ENCODE measurements around the gene PSG6. TPM values are rescaled to one million over a fixed set of nuclear protein-coding genes. Genes with fewer than 3 reads are reported as not detected.
"Not testable (repeated sequence)": the region's sequence is repeated elsewhere in the genome, so short reads cannot be mapped to it uniquely, and the experiment has no call there.

The PSG6 gene
- total RNA-seq = not detected
- not detected for total RNA-seq (2013)

GRCh38 chr19:42917634-42918033 lies at the start of gene PSG6:
TSS of gene PSG6 (minus strand) at chr19:42917894. CDS start at chr19:42917792, 102 bp downstream.
- H3K36me3 ChIP-seq (ENCODE audit: control insufficient read depth, insufficient read depth, low read length); H3K9me3 Mint-ChIP-seq; H3K4me3 Mint-ChIP-seq; H3K4me1 ChIP-seq (ENCODE audit: control insufficient read depth, insufficient read depth, low read length); H3K4me1 Mint-ChIP-seq; H3K27me3 ChIP-seq (ENCODE audit: control insufficient read depth, insufficient read depth, low read length); H3K27ac ChIP-seq (ENCODE audit: low read length); DNase-seq; H3K27ac Mint-ChIP-seq; H3K9me3 ChIP-seq (ENCODE audit: control insufficient read depth, insufficient read depth, low read length); ATAC-seq; H3K36me3 Mint-ChIP-seq; intact Hi-C loops (cut with micrococcal nuclease); H3K27me3 Mint-ChIP-seq (ENCODE audit: low read depth in 2 of 2); H3K4me3 ChIP-seq (ENCODE audit: low read length): not testable (repeated sequence)
- 90% methylated on average over 1 of the region's 1 CpG for WGBS (ENCODE audit: insufficient coverage)

DNA sequence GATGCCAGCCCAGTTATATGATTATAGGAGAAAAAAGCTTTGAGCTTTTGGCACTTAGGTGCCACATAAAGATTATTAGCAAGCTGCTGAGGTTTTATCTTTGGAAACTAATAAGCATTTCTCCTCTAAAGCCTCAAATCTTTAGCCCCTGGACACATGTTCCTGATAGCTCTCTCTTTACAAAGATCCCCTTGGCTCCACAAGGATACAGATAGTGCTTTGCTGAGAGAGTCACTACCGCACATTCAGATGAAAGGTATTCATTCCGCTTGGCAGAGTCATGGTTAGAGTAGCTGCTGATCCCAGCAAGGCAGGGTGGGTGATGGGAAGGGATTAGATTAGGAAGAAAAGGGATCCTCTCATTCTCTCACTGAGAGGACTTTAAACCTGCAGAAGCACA lies 47.5 kb upstream of the PSG6 start:
- no peak overlapping the region for H3K27ac Mint-ChIP-seq
- Histone ChIP-seq H3K27ac (ENCODE audit: low read length) (no peak overlapping the region), H3K9me3 (ENCODE audit: control insufficient read depth, insufficient read depth, low read length) (no peaks in the 10 kb centered on the region), H3K36me3 (ENCODE audit: control insufficient read depth, insufficient read depth, low read length) (no peaks in the 10 kb centered on the region), H3K4me3 (ENCODE audit: low read length) (no peak overlapping the region), H3K4me1 (ENCODE audit: control insufficient read depth, insufficient read depth, low read length) (no peaks in the 10 kb centered on the region), H3K27me3 (ENCODE audit: control insufficient read depth, insufficient read depth, low read length) (no peaks in the 10 kb centered on the region)
- ATAC-seq (no peak), DNase-seq (no peak)
- no peaks in the 10 kb centered on the region for H3K4me1 Mint-ChIP-seq
- intact Hi-C loops (cut with micrococcal nuclease) = no loop called here
- 85% methylated on average over 2 of the region's 2 CpGs for WGBS (ENCODE audit: insufficient coverage)
- no peaks in the 10 kb centered on the region for H3K9me3 Mint-ChIP-seq
- H3K36me3 Mint-ChIP-seq = no peaks in the 10 kb centered on the region
- TF ChIP-seq, protein P1, sequence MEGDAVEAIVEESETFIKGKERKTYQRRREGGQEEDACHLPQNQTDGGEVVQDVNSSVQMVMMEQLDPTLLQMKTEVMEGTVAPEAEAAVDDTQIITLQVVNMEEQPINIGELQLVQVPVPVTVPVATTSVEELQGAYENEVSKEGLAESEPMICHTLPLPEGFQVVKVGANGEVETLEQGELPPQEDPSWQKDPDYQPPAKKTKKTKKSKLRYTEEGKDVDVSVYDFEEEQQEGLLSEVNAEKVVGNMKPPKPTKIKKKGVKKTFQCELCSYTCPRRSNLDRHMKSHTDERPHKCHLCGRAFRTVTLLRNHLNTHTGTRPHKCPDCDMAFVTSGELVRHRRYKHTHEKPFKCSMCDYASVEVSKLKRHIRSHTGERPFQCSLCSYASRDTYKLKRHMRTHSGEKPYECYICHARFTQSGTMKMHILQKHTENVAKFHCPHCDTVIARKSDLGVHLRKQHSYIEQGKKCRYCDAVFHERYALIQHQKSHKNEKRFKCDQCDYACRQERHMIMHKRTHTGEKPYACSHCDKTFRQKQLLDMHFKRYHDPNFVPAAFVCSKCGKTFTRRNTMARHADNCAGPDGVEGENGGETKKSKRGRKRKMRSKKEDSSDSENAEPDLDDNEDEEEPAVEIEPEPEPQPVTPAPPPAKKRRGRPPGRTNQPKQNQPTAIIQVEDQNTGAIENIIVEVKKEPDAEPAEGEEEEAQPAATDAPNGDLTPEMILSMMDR (IDR thresholded peaks at IDR 0.05) = no peak
- H3K27me3 Mint-ChIP-seq (ENCODE audit: low read depth in 2 of 2) = peaks cover 6 to 11% of the 10 kb centered on the region in 2 donors
- no peak overlapping the region for H3K4me3 Mint-ChIP-seq

DNA sequence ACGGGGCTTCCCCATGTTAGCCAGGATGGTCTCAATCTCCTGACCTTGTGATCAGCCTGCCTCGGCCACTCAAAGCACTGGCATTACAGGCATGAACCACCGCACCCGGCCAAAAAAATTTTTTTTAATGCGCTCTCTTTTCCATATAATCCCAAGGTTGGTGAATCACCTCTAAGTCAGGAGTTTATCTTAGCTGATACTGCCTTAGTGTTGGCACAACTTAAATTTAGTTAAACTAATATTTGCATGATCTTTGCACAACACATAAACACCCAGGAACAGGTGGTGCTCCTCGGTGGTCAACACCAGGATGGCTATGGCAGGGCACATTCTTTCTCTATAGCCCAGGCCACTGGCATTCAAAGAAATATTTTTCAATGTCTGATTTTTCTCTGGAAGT lies 43.4 kb upstream of the PSG6 start:
- ATAC-seq = no peak
- H3K9me3 ChIP-seq (ENCODE audit: control insufficient read depth, insufficient read depth, low read length) = no peaks in the 10 kb centered on the region
- Mint-ChIP-seq H3K27ac (no peak overlapping the region), H3K4me3 (no peak overlapping the region), H3K9me3 (no peaks in the 10 kb centered on the region), H3K36me3 (no peaks in the 10 kb centered on the region), H3K27me3 (ENCODE audit: low read depth in 2 of 2) (peaks cover 5 to 15% of the 10 kb centered on the region in 2 donors), H3K4me1 (no peaks in the 10 kb centered on the region)
- no peaks in the 10 kb centered on the region for H3K4me1 ChIP-seq (ENCODE audit: control insufficient read depth, insufficient read depth, low read length)
- no peak for DNase-seq
- H3K4me3 ChIP-seq (ENCODE audit: low read length) = no peak overlapping the region
- H3K27me3 ChIP-seq (ENCODE audit: control insufficient read depth, insufficient read depth, low read length) = no peaks in the 10 kb centered on the region
- intact Hi-C loops (cut with micrococcal nuclease) = no loop called here
- H3K36me3 ChIP-seq (ENCODE audit: control insufficient read depth, insufficient read depth, low read length) = no peaks in the 10 kb centered on the region
- 96% methylated on average over 5 of the region's 6 CpGs for WGBS (ENCODE audit: insufficient coverage)
- TF ChIP-seq, protein P1 (IDR thresholded peaks at IDR 0.05) = no peak
- no peak overlapping the region for H3K27ac ChIP-seq (ENCODE audit: low read length)

DNA sequence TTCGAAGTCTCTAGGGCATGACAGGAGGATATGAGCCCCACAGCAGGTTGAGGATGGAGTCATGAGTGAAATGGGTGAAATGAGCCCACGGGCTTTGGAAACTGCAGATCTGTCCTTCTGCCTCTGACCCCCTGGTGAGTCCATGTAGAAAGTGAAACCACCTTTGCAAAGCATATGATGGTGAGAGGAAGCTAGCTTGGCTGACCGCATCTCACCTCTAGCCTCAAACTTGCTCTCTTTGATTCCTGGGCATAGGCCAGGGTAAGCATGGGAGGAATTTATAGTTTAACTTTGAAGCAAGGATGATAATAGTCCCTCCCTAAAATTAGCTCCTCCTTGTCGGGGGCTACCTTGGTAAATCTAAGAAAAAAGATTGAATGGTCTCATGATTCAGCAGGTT lies 34.4 kb upstream of the PSG6 start:
- H3K9me3 Mint-ChIP-seq; H3K27ac ChIP-seq (ENCODE audit: low read length); H3K4me3 ChIP-seq (ENCODE audit: low read length); H3K4me1 Mint-ChIP-seq; H3K4me3 Mint-ChIP-seq; H3K36me3 Mint-ChIP-seq; H3K36me3 ChIP-seq (ENCODE audit: control insufficient read depth, insufficient read depth, low read length); H3K27me3 ChIP-seq (ENCODE audit: control insufficient read depth, insufficient read depth, low read length); H3K4me1 ChIP-seq (ENCODE audit: control insufficient read depth, insufficient read depth, low read length); intact Hi-C loops (cut with micrococcal nuclease); H3K27me3 Mint-ChIP-seq (ENCODE audit: low read depth in 2 of 2); H3K9me3 ChIP-seq (ENCODE audit: control insufficient read depth, insufficient read depth, low read length); DNase-seq; H3K27ac Mint-ChIP-seq; ATAC-seq: not testable (repeated sequence)
- WGBS (ENCODE audit: insufficient coverage) = 64% methylated on average over 3 of the region's 4 CpGs

- H3K27ac Mint-ChIP-seq; H3K27me3 ChIP-seq (ENCODE audit: control insufficient read depth, insufficient read depth, low read length); H3K36me3 ChIP-seq (ENCODE audit: control insufficient read depth, insufficient read depth, low read length); H3K4me3 Mint-ChIP-seq; H3K27me3 Mint-ChIP-seq (ENCODE audit: low read depth in 2 of 2); H3K4me3 ChIP-seq (ENCODE audit: low read length); H3K9me3 Mint-ChIP-seq; H3K4me1 Mint-ChIP-seq; ATAC-seq; intact Hi-C loops (cut with micrococcal nuclease); H3K27ac ChIP-seq (ENCODE audit: low read length); DNase-seq; H3K36me3 Mint-ChIP-seq; H3K9me3 ChIP-seq (ENCODE audit: control insufficient read depth, insufficient read depth, low read length); H3K4me1 ChIP-seq (ENCODE audit: control insufficient read depth, insufficient read depth, low read length): not testable (repeated sequence)
- 85% methylated on average over 1 of the region's 2 CpGs for WGBS (ENCODE audit: insufficient coverage)
Observed at GRCh38 chr19:42951476-42951875, 33.8 kb upstream of the PSG6 start.
